ENCODE measurements around the gene GRAP2.

GRCh38 chr22:39932166-39932565 is 31.3 kb downstream of the GRAP2 start:
- TF ChIP-seq POLR2A (IDR thresholded peaks at IDR 0.05) (no peak), CTCF (IDR thresholded peaks at IDR 0.05) (no peak)
